ENCODE measurements around the gene DYNC2H1.
"Not testable (repeated sequence)": the region's sequence is repeated elsewhere in the genome, so short reads cannot be mapped to it uniquely, and the experiment has no call there.

DNA sequence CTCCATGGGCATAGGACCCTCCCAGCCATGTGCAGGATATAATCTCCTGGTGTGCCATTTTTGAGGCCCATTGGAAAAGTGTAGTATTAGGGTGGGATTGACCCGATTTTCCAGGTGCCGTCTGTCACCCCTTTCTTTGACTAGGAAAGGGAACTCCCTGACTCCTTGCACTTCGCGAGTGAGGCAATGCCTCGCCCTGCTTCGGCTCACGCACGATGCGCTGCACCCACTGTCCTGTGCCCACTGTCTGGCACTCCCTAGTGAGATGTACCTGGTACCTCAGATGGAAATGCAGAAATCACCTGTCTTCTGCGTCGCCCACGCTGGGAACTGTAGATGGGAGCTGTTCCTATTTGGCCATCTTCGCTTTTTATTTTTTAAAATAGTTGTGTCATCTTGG lies 32.8 kb downstream of the DYNC2H1 start:
- TF ChIP-seq, protein P1, sequence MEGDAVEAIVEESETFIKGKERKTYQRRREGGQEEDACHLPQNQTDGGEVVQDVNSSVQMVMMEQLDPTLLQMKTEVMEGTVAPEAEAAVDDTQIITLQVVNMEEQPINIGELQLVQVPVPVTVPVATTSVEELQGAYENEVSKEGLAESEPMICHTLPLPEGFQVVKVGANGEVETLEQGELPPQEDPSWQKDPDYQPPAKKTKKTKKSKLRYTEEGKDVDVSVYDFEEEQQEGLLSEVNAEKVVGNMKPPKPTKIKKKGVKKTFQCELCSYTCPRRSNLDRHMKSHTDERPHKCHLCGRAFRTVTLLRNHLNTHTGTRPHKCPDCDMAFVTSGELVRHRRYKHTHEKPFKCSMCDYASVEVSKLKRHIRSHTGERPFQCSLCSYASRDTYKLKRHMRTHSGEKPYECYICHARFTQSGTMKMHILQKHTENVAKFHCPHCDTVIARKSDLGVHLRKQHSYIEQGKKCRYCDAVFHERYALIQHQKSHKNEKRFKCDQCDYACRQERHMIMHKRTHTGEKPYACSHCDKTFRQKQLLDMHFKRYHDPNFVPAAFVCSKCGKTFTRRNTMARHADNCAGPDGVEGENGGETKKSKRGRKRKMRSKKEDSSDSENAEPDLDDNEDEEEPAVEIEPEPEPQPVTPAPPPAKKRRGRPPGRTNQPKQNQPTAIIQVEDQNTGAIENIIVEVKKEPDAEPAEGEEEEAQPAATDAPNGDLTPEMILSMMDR (conservative IDR thresholded peaks at IDR 0.05): not testable (repeated sequence)
- TF ChIP-seq ZFX (IDR thresholded peaks at IDR 0.05): not testable (repeated sequence)

All from C4-2B (cell line).